NCI-H128 (cell line): ENCODE results near the gene BCDIN3D.
"Not testable (repeated sequence)": the region's sequence is repeated elsewhere in the genome, so short reads cannot be mapped to it uniquely, and the experiment has no call there.

Experiments used
- DNase-seq: peaks from one replicate; lab custom pipeline; 2025; ENCODE audit not compliant: unreplicated experiment; lab: John Stamatoyannopoulos, UW

The BCDIN3D gene, protein sequence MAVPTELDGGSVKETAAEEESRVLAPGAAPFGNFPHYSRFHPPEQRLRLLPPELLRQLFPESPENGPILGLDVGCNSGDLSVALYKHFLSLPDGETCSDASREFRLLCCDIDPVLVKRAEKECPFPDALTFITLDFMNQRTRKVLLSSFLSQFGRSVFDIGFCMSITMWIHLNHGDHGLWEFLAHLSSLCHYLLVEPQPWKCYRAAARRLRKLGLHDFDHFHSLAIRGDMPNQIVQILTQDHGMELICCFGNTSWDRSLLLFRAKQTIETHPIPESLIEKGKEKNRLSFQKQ

DNA sequence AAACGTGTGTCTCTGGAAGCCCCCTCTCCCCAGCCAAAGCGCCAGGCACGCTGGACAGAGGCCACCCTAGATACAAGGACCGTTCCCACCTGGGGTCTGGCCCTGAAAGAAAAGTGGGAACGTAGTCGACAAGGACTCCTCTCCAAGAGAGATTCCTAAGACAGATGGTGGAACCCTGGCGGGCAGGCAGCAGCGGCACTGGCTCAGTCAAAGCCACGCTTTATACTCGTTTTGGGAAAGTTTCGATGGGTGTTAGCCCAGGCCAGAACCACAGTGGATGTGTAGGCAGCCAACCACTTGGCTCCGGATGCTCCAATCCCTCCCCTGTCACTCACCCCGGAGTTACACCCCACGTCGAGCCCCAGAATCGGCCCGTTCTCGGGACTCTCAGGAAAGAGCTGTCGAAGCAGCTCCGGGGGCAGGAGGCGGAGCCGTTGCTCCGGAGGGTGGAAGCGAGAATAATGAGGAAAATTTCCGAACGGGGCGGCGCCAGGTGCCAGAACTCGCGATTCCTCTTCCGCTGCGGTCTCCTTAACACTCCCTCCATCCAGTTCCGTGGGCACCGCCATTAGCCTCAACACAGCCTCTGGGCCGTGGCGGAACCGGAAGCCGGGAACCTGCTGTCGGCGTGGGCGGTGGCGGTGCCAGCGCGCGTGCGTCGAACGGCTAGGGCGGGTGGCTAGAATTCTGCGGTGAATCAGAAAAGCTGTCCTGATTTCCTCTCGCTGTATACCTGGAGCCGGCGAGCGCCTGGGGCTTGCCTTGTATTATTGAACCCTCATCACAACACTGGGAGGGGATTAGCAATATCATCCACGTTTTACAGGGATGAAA, at the start of gene BCDIN3D:
TSS of gene BCDIN3D (minus strand) at position 588 of the 834 bp plus-strand sequence. CDS start at position 569, 19 bp downstream.
- DNase-seq: peak; percentile 85

DNA sequence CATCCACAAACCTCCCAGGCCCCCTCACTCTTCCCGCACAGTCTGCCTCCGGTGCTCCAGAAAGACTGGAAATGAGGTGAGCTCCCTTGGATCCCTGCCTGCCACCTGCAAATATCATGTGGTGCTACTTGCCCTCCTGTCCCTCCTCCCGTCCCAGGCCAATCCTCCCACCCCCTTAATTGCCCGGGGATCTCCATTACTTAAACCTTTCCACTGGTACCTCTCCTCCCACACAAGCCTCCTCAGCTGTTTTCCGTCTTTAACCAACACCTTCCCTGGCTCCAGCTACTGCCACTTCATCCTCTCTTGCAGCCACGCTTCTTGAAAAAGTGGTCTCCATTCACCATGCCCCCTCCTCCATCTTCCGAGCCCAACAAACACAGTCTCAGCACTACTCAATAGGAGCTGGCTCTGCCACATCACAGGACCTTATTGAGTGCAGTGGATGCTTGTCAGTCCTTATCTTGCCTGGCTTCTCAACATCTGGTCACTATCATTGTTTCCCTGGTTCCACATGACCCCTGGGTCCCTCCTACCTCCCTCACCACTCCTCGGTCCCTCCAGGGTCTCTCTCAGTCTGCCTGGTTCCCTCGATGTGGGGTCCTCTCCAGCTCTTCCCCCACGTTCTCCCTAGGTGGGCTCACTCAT, 49.3 kb upstream of the BCDIN3D start:
- DNase-seq: no peak

DNA sequence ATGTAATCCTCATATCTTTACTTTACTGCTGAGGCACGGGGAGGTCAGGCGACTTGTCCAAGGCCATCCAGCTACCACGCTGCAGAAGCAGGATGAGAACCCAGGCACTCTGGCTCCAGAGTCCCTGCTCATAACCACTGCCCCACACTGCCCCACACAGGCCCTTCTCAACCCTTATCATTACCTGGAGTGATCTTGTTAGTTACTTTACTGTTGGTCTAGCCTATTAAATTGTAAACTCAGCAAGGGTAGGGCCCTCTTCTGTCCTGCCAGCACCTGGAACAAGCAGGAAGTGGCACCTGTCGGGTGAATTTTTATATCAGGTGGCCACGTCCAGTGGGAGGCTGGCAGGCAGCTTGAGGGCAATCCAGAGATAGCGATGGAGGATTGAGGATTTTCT, 48.6 kb upstream of the BCDIN3D start:
- DNase-seq: no peak

DNA sequence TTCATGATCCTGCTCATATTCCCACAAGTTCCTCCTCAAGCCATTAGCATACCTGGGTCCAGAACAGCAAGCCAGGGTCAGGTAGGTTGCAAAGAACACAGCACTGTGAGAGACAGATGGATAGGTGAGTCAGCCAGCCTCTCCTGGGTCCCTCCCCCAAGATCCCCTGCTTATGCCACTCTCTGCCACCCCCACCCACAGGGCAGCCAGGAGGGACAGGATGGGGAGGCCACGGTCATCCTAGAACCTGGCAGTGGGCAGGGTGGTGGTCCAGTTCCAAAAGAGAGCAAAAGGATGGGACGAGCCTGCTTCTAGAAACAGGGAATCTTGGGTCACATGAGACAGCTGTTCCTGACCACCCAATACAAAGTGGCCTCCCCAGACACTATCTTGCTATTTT, 48.1 kb upstream of the BCDIN3D start:
- DNase-seq: no peak

DNA sequence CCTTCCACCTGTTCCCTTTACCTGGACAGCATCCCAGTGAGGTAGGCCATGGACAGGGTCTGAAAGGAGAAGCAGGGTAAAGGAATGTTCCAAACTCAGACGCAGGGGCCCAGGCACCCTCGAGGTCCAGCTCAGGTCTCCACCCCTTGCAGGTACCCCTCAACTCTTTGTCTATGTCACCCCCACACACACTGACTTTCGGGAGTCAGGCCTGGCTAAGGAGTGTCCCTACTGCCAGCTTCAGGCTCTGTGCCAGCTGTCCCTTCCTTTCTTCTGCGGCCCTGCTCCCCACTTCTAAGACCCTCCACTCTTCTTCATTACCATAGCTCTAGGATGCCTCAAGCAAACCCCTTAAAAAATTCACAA, 47.2 kb upstream of the BCDIN3D start:
- DNase-seq: no peak

DNA sequence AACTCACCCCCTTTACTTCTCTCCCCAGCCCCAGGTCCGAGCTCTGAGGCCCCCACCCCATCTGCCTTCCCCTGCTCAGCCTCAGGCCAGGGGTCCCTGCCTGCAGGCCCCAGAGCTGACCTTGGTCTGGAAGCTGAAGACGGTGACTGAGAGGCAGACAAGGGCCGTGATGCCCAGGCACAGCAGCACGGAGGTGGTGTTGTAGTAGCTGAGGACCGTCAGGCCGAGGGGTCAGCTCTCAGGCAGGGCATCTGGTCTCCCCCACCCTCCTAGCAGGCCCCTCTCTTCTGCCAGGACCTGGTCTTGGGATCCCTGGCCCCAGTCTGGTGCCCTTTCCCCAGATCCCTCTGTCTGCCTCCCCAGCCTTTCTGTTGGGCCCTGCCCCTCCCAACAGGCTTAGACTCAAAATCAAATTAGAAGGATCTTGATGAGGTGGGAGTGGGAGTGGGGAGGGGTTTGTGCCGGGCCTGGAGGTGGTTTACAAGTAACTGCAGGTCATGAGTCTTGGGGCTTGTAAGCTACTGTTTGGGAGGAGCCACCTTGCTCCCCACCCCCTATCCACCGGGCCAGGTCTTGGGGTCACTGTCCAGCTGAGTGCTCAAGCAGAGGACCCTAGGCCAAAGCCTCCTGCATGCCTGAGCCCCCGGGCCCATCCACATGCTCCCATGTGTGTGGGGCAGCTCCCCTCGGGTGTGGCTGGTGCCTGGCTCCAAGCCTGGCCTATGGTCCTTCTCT, 46.6 kb upstream of the BCDIN3D start:
- DNase-seq: no peak

DNA sequence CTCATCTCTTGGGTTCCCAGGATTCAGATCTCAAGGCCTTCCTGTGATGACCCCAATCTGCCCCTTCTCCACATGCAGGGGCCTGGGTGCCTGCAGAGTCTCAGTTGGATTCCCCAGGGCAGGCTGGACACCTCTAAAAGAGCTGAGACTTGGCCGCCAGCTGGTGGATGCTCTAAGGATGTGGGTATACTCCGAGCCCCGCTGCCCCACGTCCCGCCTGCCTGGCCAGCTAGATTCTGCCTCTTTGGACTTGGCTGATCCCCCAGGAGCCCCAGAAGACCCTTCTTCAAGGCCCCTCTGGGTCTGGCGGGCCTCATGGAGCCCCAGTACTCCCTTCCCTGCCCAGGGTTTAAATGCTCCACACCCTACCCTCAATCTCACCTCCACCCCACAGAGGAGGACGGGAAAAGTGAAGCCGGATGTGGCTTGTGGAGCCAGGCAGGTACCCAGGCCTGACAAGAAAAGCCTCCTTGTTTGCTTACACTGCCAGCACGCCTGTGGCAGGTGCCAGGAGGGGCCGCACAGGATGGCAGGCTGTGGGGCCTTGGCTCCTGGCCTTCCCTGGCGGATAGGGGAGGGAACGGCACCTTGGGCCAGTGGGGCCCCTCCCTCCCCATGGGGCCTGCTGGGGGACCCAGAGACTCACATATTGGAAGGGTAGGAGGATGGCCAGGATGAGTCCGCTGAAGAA, 45.7 kb upstream of the BCDIN3D start:
- DNase-seq: no peak

DNA sequence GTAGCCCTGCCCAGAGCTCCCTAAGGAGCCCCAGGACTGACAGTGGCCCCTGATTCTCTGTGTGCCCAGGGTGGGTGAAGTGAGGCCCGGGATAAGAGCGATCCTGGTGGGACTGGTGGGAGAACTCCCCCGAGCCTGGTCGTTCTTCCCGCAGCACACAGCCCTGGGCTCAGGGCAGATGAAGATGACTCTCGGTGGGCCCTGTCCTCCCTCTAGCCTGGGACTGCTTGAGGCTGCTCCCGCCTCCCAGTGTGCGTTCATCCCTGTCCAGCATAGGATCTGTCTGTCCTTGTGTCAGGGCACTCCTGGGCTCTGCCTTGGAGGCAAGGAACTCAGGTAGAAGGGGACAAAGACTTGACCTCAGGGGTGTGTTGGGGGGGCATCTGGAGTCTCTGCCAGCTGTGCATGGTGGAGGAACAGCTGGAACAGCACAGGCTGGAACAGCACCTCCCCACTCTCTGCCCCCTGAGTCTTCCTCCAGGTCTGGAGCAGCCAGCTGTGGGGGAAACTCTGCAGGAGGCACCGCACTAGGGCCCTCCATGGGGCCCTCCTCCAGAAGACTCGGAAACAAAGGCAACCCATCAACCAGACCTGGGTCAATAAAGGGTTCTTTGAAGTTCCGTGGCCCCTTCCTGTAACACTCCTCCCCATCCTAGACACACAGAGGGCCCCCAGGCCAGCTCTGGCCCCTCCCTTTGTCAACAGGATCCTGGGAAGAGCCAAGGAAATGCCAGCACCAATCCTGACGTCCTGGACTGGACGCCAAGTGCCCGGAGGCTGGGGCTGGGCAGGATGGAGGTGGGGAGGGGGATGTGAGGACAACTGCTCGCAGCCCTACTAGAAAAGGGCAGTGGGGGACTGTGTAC, 44.9 kb upstream of the BCDIN3D start:
- no peak for DNase-seq

DNA sequence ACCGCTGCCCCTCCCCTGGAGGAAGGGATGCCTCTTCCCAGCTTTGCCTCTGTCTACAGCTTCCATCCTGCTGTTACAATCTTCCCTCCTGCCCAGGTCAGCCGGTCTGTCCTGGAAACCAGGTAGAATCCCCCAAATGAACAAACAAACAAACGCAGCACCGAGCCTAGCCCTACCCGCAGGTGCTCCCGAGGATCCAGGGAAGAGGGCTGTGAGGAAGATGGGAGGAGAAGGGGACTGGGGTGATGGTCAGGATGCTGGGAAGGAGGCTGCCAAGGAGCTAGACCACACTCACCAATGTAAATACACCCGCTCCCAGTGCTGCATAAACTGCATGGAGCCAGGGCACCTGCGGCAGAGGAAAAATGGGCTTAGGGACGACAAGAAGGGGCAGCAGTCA, 44.2 kb upstream of the BCDIN3D start:
- DNase-seq: no peak

DNA sequence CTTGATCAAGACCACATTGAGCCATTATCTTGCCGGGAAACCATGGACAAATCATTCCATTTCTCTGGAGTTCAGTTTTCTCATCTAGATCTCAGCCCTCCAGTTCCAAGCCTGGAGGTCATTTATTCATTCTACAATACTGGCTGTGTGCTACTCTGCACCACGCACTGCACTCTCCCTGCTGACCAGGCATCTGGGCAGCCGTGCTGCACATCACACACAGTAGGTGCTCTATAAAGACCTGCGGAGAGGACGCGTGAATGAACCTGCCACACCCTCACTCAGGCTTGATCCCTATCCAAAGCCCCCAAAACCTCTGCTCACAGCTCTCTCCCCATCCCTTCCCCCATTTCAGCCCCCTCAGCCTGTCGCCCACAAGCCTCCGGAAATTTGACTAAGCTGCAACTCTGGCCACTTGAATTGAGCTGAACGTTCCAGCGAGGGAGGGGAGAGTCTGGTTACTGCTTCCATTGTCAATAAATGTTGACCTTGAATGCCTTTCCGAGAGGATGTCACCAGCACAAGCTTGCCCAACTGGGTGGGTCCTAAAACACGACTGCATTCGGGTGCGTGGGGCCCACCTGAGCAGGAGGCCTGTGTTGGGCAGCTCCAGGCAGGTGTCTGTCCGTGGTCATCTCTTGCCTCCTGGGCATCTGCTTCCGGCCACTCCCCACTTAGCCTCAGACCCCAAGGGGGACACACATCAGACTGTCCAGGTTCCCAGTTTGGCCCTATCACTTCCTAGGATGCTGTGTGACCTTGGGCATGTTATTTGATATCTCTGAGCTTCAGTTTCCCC, 43.0 kb upstream of the BCDIN3D start:
- no peak for DNase-seq

DNA sequence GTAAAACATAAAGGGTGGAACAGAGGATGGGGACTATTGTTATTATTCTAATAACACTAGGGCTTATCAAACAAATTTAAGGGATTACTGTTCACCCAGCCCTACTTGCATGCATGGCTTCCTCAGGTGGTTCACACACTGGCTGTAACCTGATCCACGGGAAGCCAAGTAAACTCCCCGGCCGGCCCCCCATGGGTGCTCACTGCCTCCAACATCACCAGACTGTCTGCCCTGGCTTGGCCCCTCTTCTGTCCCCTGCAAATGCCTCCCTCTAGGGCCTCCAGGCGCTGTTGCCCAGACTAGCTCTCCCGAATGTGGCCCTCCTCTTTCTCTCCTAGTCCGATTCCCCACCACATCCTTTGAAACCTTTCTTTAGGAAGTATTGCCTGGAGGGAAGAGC, 42.2 kb upstream of the BCDIN3D start:
- no peak for DNase-seq

DNA sequence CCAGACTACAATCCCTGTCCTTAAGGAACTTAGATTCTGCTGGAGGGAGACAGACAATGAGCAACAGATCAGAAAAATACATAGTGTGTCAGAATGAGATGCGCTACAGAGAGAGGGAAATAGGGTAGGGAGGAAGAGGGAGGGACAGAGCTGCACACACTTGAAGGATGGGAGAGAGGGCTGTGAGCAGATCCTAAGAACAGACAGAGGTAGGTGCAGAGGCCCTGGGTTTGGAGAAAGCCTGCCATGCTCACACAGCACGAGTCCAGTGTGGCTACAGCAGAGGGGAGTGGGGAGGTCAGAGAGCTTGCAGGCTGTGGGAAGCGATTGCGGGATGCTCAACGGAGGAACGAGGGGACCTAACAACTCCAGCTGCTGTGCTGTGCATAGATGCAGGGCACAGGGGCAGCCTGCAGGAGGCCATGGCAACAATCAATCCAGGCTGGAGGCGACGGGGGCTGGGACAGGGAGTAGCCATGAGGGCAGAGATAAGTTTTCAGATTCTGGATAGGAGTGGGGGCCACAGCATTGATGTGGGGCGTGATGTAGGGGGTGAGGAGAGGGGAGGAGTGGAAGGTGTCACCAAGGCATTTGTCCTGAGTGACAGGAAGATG, 40.1 kb upstream of the BCDIN3D start:
- no peak for DNase-seq

DNA sequence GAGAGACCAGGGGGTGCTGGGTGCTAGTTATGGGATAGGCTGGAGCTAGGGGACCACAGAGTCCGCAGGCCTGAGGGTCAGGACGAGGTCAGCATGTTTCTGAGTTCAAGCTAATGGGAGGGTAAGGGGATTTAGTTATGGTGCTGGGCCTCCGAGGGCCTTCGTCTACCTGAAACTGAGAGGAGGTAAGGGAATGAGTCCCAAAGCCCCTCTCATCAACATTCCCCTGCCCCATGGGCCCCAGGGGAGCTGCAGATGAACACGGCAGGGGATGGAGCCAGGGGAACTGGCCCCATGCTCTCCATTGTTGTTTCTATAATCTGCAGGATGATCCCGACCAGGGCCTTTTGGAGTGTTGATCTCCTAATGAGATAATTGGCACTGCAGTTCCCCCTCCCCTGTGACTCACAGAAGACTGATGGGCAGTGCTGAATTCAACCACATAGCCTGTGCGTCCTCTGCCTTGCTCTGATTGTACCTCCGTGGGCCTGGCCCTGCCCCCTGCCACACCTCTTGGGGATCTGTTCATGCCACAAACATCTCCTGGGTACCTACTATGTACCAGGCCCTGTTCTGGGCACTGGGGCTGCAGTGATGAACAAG, 39.4 kb upstream of the BCDIN3D start:
- DNase-seq: no peak

DNA sequence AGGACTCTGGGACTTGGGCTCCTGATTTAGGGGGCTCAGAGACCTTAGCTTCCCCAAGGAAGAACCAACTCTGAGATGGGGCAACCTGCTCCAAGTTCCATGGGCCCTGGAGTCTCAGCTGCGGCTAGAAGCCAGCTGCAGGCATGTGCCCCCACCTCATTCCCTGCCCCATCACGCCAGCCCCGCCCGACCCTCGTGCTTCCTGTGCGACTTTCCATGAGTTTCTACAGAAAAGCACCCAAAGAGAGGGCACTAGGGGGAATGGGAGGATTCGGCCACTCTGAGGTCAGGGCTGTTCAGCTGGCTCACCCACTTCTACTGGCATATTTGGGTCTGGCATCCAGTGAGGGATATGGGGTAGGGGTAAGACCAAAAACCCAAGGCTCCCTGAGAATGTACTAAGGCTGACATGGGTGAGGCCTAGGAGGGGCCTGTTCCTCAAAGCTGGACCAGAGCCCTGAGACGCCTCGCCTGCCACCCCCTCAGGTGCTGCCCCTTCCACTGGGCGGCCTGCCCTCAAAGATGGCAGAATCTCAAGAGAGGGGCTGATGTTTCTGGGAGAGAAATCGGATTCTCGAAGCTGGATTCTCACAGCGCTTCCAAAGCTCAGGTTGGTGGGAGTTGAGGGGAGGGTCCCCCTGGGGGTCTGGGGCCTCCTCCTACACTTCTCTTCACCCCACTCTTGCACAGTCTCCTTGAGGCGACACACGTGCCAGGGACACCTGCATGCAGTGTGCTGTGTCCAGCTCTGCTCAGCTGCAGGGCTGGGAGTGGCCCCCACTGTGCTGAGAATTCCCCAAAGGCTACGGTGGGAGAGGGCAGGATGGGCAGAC, 38.7 kb upstream of the BCDIN3D start:
- no peak for DNase-seq

DNA sequence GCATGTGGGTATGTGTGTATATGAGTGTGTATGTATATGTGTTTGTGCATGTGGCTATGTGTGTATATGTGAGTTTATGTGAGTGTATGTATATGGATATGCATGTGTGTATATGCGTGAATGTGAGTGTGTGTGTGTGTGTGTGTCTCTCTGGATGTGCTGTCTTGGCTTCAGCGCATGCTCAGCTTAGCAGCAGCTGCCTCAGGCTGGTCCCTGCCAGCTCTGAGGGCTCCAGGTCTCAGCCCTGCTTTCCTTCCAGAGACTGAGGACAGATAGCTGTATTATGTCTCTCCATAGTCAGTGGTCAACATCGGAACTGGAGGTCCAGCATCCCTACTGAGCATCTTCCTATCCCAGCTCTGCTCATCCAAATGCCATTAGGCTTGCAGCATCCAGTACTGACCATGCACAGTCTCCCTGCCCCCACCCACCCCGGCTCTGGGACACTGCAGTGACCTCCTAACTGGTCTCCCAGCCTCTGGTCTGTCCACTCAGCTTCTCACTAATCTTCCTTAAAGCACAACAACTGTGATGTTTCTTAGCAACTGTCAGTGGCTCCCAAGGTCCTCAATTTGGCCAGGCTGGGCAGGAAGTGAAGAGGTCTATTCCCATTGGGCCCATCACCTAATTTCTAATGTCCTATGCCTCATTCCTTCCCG, 38.0 kb upstream of the BCDIN3D start:
- no peak for DNase-seq

DNA sequence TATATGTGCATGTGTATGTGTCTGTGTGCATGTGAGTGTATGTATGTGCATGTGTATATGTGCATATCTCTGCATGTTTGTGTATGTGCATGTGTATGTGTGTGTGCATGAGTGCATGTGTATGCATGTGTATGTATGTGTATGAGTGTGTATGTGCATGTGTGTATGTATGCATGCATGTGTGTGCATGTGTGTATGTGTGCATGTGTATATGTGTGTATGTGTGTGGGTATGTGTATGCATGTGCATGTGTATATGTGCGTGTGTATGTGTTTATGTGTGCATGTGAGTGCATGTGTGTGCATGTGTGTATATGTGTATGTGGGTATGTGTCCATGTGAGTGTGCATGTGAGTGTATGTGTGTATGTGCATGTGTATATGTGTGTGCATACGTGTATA, 36.2 kb upstream of the BCDIN3D start:
- not testable (repeated sequence) for DNase-seq

DNA sequence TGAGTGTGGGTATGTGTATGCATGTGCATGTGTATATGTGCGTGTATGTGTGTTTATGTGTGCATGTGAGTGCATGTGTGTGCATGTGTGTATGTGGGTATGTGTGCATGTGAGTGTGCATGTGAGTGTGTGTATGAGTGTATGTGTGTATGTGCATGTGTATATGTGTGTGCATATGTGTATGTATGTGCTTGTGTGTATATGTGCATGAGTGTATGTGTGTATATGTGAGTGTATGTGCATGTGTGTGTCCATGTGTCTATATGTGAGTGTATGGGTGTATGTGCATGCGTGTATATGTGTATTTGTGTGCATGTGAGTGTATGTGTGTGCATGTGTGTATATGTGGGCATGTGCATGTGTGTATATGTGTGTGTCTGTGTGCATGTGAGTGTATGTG, 35.1 kb upstream of the BCDIN3D start:
- DNase-seq: no peak
